ENCODE results near the gene LCLAT1. TPM values are rescaled to one million over a fixed set of nuclear protein-coding genes. Genes with fewer than 3 reads are reported as not detected.

Gene LCLAT1
- total RNA-seq (ENCODE audit: low replicate concordance), result 9.0 and 14.5 TPM in 2 replicates

DNA sequence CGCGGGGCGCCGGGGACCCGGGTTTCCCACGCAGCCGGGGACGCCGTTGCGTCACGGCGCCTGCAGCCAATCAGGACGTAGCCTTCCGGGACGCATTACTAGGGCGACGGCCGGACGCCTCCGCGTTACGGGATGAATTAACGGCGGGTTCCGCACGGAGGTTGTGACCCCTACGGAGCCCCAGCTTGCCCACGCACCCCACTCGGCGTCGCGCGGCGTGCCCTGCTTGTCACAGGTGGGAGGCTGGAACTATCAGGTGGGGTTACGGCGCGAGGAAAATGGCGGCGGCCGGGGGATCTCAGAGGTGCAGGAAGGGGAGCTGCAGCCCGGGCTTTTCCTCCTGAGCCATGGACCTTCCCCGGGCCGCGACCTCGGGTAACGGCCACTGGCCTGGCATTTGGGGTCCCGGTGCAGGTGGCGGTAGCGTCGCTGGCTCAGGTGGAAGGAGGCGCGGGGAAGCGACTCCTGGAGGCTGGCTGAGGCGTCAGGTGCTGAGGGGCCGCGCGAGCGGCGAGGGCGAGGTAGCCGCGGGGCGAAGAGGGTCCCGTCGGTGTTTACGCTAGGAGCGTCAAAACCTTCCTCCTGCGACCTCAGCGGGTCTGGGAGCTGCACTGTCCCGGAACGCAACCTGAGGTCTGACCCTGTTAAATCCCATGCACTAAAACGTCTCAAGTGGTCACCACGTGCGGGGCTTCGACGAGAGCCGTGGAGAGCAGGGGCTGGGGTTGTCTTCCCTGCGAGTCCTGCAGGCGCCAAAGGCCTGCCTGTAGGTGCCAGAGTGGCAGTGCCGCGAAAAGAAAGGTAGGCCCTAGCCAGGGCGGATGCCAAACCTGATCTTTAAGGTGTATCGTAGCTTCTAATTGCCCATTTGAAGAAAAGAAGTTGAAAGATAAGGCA lies at the start of gene LCLAT1:
Gene LCLAT1 (plus strand): TSS at position 98 of the 897 bp plus-strand sequence. CDS start 78,345 bp downstream, outside the sequence.

Other genes with a start within 250 kb of the LCLAT1 start
- 64.4 and 283 TPM in 2 replicates for gene LBH, start 215.7 kb upstream of the LCLAT1 start, total RNA-seq (ENCODE audit: low replicate concordance)

Measured in smooth muscle cell of the coronary artery (primary cell).